Ascending aorta (tissue), 2 donors: Measurements from ENCODE around the gene ZDHHC20. TPM values are rescaled to one million over a fixed set of nuclear protein-coding genes. Genes with fewer than 3 reads are reported as not detected.
A peak's percentile ranks its signal among the peaks of the same experiment; 100 is the strongest.

ENCODE experiments used
- DNase-seq, 2 donors: peaks; one replicate each; pipeline ENCODE4 v3.0.0-alpha.2; 2019; ENCODE audit warnings: low spot score in 2 of 2
- H3K27ac ChIP-seq, 2 donors: fragments of 200-600 bp; sonication (generic); one replicate each; pipeline ENCODE4 v1.5.1; 2016 to 2017; ENCODE audit warnings: mild to moderate bottlenecking in 1 of 2
- H3K27me3 ChIP-seq: fragments of 200-600 bp; sonication (generic); one replicate; pipeline ENCODE4 v1.5.1; 2017
- H3K36me3 ChIP-seq, 2 donors: fragments of 200-600 bp; sonication (generic); one replicate each; pipeline ENCODE4 v1.5.1; 2016
- H3K4me1 ChIP-seq, 2 donors: fragments of 200-600 bp; sonication (generic); one replicate each; pipeline ENCODE4 v1.5.1; 2016 to 2017; ENCODE audit warnings: mild to moderate bottlenecking in 1 of 2
- H3K4me3 ChIP-seq, 2 donors: fragments of 200-600 bp; sonication (generic); one replicate each; pipeline ENCODE4 v1.5.1; 2016 to 2017; ENCODE audit warnings: mild to moderate bottlenecking in 1 of 2
- H3K9me3 ChIP-seq, 2 donors: fragments of 200-600 bp; sonication (generic); one replicate each; pipeline ENCODE4 v1.5.1; 2016
- CTCF ChIP-seq, 3 experiments: fragments of 200-600 bp in 2 of 3; fragments of 450-650 bp in 1 of 3; sonication (generic) in 2 of 3; IDR thresholded peaks; one replicate each; pipeline ENCODE4 v1.5.1; 2016 to 2019; ENCODE audit warnings: antibody characterized with exemption in 3 of 3, mild to moderate bottlenecking in 1 of 3, moderate library complexity in 1 of 3
- intact Hi-C: fragments of 100-400 bp; cut with DNase I; formaldehyde crosslinking; loops from one replicate; pipeline ENCODE4 v1.15.1; 2023
- total RNA-seq: library from RNA; depleted of rRNA; stranded (reverse); fragments of >200 nt; gene quantifications from one replicate; pipeline ENCODE4 v1.1.0, GENCODE V29; 2016

ZDHHC20 gene
- total RNA-seq: 39.8 TPM

GRCh38 chr13:21458813-21459701, at the start of gene ZDHHC20:
Gene ZDHHC20 (minus strand): TSS chr13:21459303. CDS start chr13:21459171, 132 bp downstream.
- Histone ChIP-seq H3K27me3 (no peaks in the 10 kb centered on the region), H3K4me3 (peak within 1 kb of the TSS; percentile 88 to 93), H3K36me3 (no peaks in the 10 kb centered on the region), H3K27ac (peak within 1 kb of the TSS; percentile 90 to 95), H3K4me1 (no peaks in the 10 kb centered on the region), H3K9me3 (no peaks in the 10 kb centered on the region)
- TF ChIP-seq CTCF (IDR thresholded peaks at IDR 0.05): no peak
- intact Hi-C loops: loop anchor here (1.0 to 10.0 kb wide), 8 partner anchors 18 to 1916 kb away; partner anchors contain the start of genes IL17D, LATS2, MICU2 and MPHOSPH8
- peak; percentile 59 to 94 for DNase-seq

- H3K27me3 ChIP-seq: no peaks in the 10 kb centered on the region
- H3K36me3 ChIP-seq: peaks cover 4 to 37% of the 10 kb centered on the region in 2 donors
- no peak overlapping the region for H3K4me3 ChIP-seq
- no peak for DNase-seq
- H3K4me1 ChIP-seq: no peaks in the 10 kb centered on the region
- H3K9me3 ChIP-seq: no peaks in the 10 kb centered on the region
- H3K27ac ChIP-seq: no peak overlapping the region
- intact Hi-C loops: no loop called here
- no peak for TF ChIP-seq CTCF (IDR thresholded peaks at IDR 0.05)
These were observed 45.3 kb upstream of the ZDHHC20 start for GRCh38 chr13:21504379-21504778.

- no peak overlapping the region for H3K27ac ChIP-seq
- no peak for DNase-seq
- intact Hi-C loops: no loop called here
- H3K4me3 ChIP-seq: no peak overlapping the region
- H3K36me3 ChIP-seq: peaks cover 11 to 25% of the 10 kb centered on the region in 2 donors
- no peaks in the 10 kb centered on the region for H3K4me1 ChIP-seq
- H3K9me3 ChIP-seq: no peaks in the 10 kb centered on the region
- no peaks in the 10 kb centered on the region for H3K27me3 ChIP-seq
- no peak for TF ChIP-seq CTCF (IDR thresholded peaks at IDR 0.05)
These were observed 42.6 kb upstream of the ZDHHC20 start for GRCh38 chr13:21501686-21502085.

- TF ChIP-seq CTCF (IDR thresholded peaks at IDR 0.05): no peak
- DNase-seq: no peak
- no peaks in the 10 kb centered on the region for H3K27me3 ChIP-seq
- H3K27ac ChIP-seq: no peak overlapping the region
- no peaks in the 10 kb centered on the region for H3K4me1 ChIP-seq
- intact Hi-C loops: no loop called here
- peaks cover 3 to 21% of the 10 kb centered on the region in 2 donors for H3K9me3 ChIP-seq
- peaks cover 0 to 6% of the 10 kb centered on the region in 2 donors for H3K36me3 ChIP-seq
- H3K4me3 ChIP-seq: no peak overlapping the region
These were observed 27.2 kb upstream of the ZDHHC20 start for GRCh38 chr13:21486322-21486721.

GRCh38 chr13:21483748-21484147, 24.6 kb upstream of the ZDHHC20 start:
- TF ChIP-seq CTCF (IDR thresholded peaks at IDR 0.05): no peak
- H3K27me3 ChIP-seq: no peaks in the 10 kb centered on the region
- no peak overlapping the region for H3K4me3 ChIP-seq
- DNase-seq: no peak
- H3K36me3 ChIP-seq: no peaks in the 10 kb centered on the region
- peaks cover 3 to 21% of the 10 kb centered on the region in 2 donors for H3K9me3 ChIP-seq
- H3K4me1 ChIP-seq: no peaks in the 10 kb centered on the region
- intact Hi-C loops: no loop called here
- H3K27ac ChIP-seq: no peak overlapping the region
